GM08714 (cell line): ENCODE measurements around the gene GTSF1L.

ENCODE experiments used
- H3K4me3 ChIP-seq: fragments of 200-500 bp; sonication (Bioruptor generic); 2 replicates; pipeline ENCODE4 v1.5.1; 2014; ENCODE audit warnings: mild to moderate bottlenecking, low read length, inconsistent platforms
- ZNF274 ChIP-seq: IDR thresholded peaks from 2 replicates; pipeline ENCODE4 v1.6.1; 2012; ENCODE audit warnings: mild to moderate bottlenecking, low read depth, low read length

Gene GTSF1L

DNA sequence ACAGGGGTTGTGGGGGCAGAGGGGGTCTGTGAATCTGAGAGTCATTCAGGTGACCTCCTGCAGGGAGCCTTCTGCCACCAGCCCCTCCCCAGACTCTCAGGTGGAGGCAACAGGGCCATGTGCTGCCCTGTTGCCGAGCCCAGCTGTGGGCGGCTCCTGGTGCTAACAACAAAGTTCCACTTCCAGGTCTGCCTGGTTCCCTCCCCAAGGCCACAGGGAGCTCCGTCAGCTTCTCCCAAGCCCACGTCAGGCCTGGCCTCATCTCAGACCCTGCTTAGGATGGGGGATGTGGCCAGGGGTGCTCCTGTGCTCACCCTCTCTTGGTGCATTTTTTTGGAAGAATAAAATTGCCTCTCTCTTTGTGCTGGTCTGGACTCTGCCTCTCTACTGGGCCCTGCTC lies 10.7 kb downstream of the GTSF1L start:
- no peak for TF ChIP-seq ZNF274

DNA sequence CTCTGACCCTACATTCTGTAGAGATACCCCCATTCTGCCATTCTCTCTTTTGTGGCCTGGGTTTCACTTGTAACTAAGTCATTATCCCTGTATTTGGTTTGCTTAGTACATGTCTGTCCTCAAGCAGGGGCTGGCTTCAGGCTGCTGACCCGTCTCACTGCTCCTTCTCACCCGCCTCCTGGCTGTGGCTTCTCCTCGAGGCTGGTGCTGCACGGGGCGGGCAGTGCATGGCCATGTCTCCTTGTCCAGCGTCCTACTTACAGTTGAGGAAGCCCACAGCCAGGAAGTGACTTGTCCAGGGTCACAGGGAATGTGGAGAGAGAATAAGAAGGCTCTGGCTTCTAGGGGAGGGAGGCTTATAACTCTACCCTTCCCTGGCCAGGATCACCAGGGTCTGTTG lies 11.3 kb downstream of the GTSF1L start:
- H3K4me3 ChIP-seq = no peak overlapping the region
- no peak for TF ChIP-seq ZNF274

More for the DNA sequence above, 10.7 kb downstream of the GTSF1L start:
- H3K4me3 ChIP-seq = no peak overlapping the region

DNA sequence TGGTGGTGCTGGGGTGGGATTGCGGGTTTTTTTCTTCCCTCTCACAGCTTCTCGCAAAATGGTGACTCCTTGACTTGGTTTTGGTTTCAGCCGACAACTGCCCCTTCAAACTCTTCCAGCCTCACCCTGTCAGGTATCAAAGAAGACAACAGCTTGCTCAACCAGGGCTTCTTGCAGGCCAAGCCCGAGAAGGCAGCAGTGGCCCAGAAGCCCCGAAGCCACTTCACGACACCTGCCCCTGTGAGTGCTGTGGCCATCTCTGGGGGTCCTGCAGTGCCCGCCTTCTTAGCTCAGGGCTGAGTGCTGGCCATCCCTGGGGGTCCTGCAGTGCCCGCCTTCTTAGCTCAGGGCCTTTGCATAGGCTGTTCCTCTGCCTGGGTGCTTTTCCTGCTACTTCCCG lies 11.8 kb downstream of the GTSF1L start:
- no peak overlapping the region for H3K4me3 ChIP-seq
- TF ChIP-seq ZNF274 = no peak

DNA sequence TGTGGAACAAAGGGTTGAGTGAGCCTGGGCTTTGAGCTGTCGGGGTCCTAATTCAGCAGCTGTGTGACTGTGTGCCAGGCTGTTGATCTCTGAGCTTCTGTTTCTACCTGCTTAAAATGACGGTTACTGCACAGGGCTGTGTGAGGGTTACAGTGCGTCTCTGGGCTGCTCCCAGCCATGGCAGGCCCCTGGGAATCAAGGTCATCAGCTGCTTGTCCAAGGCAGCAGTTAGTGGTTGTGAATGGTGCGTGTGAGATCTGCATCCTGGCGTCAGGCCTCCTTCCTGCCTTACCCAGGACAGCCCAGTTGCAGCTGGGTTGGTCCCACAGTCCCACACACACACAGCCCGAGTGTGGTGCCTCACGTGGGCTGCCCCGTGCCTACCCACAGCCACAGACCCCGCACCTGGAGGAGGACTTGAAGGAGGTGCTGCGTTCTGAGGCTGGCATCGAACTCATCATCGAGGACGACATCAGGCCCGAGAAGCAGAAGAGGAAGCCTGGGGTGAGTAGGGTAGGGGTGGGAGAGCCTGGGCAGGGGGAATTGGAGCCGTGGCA lies 15.6 kb downstream of the GTSF1L start:
- TF ChIP-seq ZNF274 = no peak

DNA sequence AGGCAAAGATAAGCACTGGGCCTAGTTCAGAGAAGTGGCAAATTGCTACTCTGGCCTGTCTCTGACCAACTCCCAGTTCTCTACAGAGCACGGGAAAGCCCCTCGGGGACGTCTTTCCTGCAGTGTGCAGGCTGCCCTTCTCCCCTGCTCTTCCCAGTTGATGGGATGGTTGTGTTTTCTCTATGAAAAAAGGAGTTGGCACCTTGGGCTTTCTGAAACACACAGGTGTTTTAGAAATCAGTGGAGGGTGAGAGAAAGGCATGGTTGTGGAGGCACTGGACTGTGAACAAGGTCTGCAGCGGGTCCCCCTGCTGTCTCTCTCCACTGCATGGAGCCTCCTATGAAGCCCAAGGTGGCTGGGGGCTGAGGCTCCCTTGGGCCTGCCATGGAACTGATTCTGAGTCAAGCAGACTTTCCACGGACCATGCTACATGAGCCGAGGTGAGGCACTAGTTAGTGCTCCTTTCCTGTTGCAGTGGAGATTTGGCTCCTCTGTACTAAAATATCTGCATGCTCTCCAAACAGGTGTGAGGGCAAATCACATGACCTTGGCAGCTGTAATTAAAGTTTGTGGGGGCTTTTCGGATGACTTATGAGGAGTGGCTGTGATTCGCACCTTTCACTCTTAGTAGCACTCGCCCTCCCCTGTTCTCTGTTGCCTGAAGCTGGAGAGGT lies 16.3 kb downstream of the GTSF1L start:
- H3K4me3 ChIP-seq = no peak overlapping the region; the same call in 1 of the 2 replicates
- no peak for TF ChIP-seq ZNF274

More for the DNA sequence above, 15.6 kb downstream of the GTSF1L start:
- H3K4me3 ChIP-seq = no peak overlapping the region; the same call in 1 of the 2 replicates

DNA sequence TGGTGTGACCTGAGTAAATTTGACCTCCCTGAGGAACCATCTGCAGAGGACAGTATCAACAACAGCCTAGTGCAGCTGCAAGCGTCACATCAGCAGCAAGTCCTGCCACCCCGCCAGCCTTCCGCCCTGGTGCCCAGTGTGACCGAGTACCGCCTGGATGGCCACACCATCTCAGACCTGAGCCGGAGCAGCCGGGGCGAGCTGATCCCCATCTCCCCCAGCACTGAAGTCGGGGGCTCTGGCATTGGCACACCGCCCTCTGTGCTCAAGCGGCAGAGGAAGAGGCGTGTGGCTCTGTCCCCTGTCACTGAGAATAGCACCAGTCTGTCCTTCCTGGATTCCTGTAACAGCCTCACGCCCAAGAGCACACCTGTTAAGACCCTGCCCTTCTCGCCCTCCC lies 24.3 kb downstream of the GTSF1L start:
- no peak for TF ChIP-seq ZNF274
- H3K4me3 ChIP-seq = no peak overlapping the region

DNA sequence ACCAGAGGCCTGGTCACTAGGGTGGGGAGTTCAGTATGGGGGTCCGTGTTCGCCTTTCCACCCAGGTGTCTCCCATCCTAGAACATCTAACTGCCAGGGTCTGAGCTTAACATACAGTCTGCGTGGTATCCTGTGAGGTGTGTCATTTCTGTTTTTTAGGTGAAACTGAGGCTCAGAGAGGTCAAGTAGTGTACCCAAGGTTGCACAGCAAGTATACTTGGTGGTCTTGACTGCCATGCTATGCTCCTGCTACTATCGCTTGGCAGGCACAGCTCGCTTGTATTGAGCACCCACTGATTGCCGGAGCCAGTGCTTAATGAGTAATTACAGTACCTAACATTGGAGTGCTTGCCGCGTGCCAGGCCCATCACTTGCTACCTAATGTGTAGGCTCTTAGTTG lies 26.2 kb downstream of the GTSF1L start:
- H3K4me3 ChIP-seq = no peak overlapping the region
- no peak for TF ChIP-seq ZNF274

DNA sequence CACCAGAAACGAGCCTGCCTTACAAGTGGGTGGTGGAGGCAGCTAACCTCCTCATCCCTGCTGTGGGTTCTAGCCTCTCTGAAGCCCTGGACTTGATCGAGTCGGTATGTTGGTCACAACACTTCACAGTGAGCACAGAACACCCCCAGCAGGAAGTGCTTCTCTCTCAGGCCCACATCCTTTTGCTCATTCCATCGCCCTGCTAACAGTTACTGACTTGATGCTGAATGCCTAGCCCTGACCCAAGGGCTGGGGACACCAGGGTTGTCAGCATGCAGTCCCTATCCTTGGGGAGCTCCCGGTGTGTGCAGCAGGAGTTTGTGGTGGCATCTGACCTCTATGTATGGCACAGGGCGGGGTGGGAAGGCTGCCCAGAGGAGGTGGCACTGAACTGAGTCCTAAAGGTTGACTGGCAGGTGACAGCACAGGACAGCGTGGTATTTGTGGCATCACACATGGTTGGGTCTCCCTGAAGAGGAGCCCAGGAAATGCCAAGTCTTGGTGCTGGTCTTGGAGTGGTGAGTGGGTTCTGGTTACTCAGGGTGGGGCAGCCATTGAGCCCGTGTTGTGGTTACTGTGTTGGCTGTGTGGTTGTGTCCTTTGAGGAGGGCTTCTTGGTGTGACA lies 26.7 kb downstream of the GTSF1L start:
- no peak for TF ChIP-seq ZNF274
- no peak overlapping the region for H3K4me3 ChIP-seq

DNA sequence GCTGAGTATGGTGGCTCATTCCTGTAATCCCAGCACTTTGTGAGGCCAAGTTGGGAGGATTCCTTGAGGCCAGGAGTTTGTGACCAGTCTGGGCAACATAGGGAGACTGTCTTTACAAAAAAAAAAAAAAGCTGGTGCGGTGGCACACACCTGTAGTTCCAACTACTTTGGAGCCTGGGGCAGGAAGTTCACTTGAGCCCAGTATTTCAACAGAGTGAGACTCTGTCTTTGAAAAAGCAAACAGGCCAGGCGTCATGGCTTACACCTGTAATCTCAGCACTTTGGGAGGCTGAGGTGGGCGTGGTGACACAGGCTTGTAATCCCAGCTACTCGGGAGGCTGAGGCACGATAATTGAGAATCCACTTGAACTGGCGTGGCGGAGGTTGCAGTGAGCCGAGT lies 31.2 kb downstream of the GTSF1L start:
- no peak overlapping the region for H3K4me3 ChIP-seq
- TF ChIP-seq ZNF274 = no peak

DNA sequence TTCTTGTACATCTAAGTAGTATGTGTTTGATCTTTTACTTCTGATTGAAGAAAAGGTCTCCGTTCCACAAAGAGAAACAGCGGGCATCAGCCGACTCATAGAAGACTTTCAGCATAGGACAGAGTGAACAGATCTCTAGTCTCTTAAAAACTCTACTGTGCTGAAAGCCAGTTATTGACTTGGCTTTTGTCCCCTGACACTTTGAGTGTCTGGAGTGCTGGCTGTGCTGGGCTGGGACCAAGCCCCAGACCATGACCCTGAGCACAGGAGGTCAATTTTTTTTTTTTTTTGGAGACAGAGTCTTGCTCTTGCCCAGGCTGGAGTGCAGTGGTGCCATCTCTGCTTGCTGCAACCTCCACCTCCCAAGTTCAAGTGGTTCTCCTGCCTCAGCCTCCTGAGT lies 32.0 kb downstream of the GTSF1L start:
- no peak overlapping the region for H3K4me3 ChIP-seq
- no peak for TF ChIP-seq ZNF274

DNA sequence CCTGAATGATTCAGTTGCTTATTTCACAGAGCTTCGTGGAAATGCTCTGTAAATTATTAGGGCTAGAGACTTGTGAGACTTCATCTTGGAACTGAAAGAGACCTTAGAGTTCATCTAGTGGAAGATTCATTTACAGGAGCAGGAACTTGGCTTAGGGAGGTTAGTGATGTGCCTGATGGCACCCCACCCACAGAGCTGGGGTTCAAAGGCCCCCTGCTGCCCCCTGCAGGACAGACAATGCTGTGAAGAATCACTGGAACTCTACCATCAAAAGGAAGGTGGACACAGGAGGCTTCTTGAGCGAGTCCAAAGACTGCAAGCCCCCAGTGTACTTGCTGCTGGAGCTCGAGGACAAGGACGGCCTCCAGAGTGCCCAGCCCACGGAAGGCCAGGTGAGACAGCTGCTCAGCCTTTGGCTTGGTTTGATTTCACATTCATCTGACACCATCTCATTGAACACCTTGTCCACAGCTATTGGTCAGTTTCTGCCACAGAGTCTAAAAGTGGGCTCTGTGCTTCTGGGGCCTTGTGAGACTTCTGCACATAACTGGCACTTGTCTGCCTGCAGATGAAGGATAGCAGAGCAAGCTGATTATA lies 34.8 kb downstream of the GTSF1L start:
- H3K4me3 ChIP-seq = no peak overlapping the region
- no peak for TF ChIP-seq ZNF274

DNA sequence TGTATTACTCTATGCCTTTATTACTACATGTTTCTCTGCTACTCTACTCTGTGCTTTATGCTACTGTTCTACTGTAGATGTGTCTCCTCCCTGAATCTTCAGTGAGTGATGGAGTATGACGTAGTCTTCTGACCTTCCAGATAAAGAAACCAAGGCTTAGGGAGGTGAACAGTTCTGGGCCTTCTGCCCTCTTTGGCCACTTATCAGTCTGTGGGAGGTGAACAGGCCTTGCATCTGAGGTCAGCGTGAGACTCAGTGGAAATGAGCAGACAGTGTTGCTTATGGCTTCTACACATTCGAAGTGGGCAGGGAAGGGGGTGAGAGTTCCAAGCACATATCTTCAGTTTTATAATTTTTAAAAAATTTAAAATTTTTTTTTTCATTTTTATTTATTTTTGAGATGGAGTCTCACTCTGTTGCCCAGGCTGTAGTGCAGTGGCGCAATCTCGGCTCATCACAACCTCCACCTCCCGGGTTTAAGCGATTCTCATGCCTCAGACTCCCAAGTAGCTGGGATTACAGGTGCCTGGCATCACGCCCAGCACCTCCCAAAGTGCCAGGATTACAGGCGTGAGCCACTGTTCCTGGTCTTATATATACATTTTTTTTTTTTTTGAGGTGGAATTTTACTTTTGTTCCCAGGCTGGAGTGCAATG lies 35.7 kb downstream of the GTSF1L start:
- no peak overlapping the region for H3K4me3 ChIP-seq

DNA sequence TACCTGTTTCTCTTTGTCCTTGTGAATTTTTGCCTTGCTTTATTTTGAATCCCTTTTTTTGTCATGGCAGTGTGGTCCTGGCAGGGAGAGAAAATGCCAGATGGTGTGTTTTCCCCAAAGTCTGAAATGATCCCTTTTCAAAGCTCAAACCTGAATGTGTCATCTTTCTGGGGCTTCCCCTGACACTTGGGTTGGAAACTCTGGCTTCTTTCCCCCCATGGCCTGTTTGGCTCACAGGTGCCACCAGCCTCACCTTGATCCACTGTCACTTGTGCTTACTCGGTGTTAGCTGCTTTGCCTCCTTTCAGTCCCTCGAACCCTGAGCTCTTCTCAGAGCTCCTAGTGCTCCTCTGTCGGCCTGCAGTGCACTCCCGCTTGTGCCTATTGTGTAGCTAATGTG lies 37.6 kb downstream of the GTSF1L start:
- TF ChIP-seq ZNF274 = no peak
- H3K4me3 ChIP-seq = no peak overlapping the region

More for the DNA sequence above, 35.7 kb downstream of the GTSF1L start:
- no peak for TF ChIP-seq ZNF274

DNA sequence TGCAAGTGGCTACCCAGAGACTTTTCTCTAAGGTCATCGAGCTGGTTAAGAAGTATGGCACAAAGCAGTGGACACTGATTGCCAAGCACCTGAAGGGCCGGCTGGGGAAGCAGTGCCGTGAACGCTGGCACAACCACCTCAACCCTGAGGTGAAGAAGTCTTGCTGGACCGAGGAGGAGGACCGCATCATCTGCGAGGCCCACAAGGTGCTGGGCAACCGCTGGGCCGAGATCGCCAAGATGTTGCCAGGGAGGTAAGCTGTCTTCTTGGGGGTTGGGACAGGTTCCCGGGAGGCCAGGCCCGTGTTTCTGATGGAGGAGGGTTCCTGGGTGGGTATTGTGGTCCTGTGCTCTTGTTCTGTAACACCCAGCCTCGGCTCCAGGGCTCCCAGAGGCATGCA lies 40.0 kb downstream of the GTSF1L start:
- H3K4me3 ChIP-seq = no peak overlapping the region
- no peak for TF ChIP-seq ZNF274
